Adrenal gland (tissue), 12 donors: ENCODE measurements around the gene DNAI7. TPM values are rescaled to one million over a fixed set of nuclear protein-coding genes. Genes with fewer than 3 reads are reported as not detected.

Experiments
- DNase-seq, 7 donors: peaks; one replicate each; pipeline ENCODE4 v3.0.0-alpha.2; 2019 to 2020
- H3K27ac ChIP-seq, 5 donors: fragments of 200-600 bp; sonication (generic) in 4 of 5; 1 replicate in 3 of 5; 2 replicates in 2 of 5; pipeline versions ENCODE4 v1.5.1 to v1.8.0; 2016 to 2020; ENCODE audit warnings: mild to moderate bottlenecking in 1 of 5
- H3K27me3 ChIP-seq: fragments of 200-600 bp; 2 replicates; pipeline ENCODE4 v1.8.0; 2021
- H3K36me3 ChIP-seq, 2 donors: fragments of 200-600 bp; replicated peaks in 1 of 2; 1 replicate in 1 of 2; 2 replicates in 1 of 2; pipeline versions ENCODE4 v1.5.1 to v1.8.0; 2018 to 2022
- H3K4me1 ChIP-seq, 2 donors: fragments of 200-600 bp; replicated peaks in 1 of 2; 1 replicate in 1 of 2; 2 replicates in 1 of 2; pipeline versions ENCODE4 v1.5.1 to v1.8.0; 2018 to 2021
- H3K4me3 ChIP-seq, 4 donors: fragments of 200-600 bp; sonication (generic) in 3 of 4; one replicate each; pipeline ENCODE4 v1.5.1; 2016 to 2018
- H3K9me3 ChIP-seq, 3 donors: fragments of 200-600 bp; sonication (generic) in 1 of 3; replicated peaks in 1 of 3; 1 replicate in 2 of 3; 2 replicates in 1 of 3; pipeline versions ENCODE4 v1.5.1 to v1.8.0; 2016 to 2021
- CTCF ChIP-seq, 6 experiments: fragments of 450-650 bp in 4 of 6; fragments of 200-600 bp in 2 of 6; sonication (generic) in 1 of 6; IDR thresholded peaks; 1 replicate in 5 of 6; 2 replicates in 1 of 6; pipeline versions ENCODE4 v1.5.1 to v1.8.0; 2016 to 2021; ENCODE audit warnings: antibody characterized with exemption in 6 of 6, mild to moderate bottlenecking in 2 of 6, moderate library complexity in 1 of 6
- POLR2A ChIP-seq, 2 donors: fragments of 450-650 bp; IDR thresholded peaks; one replicate each; pipeline ENCODE4 v1.6.1; 2017; ENCODE audit warnings: antibody characterized with exemption in 2 of 2, mild to moderate bottlenecking in 2 of 2, moderate library complexity in 1 of 2
- WGBS, 4 donors: extraction: QIAGEN DNeasy Blood & Tissue Kit in 2 of 4; methylation state at CpG; one replicate each; pipeline versions ENCODE4 v1.1.5 to v1.1.7; 2013 to 2017; 5-methylcytosine and 5-hydroxymethylcytosine counted together
- intact Hi-C, 2 donors: fragments of 100-400 bp; cut with DNase I; formaldehyde crosslinking; loops; one replicate each; pipeline versions ENCODE4 v1.14.1 to v1.15.0; 2022 to 2023
- polyA plus RNA-seq, 3 donors: library from polyadenylated mRNA; stranded (reverse); fragments of 200-250 nt in 2 of 3; fragments of 350-450 nt in 1 of 3; fragmentation: Illumina TruSeq in 1 of 3; extraction: RNeasy Lipid Tissue Mini Kit (QIAGEN cat#74804) in 1 of 3; gene quantifications; one replicate each; pipeline ENCODE4 v1.2.3, GENCODE V29; 2013 to 2014
- total RNA-seq, 9 donors: library from RNA; depleted of rRNA in 4 of 9; stranded (reverse); fragments of >200 nt in 4 of 9; fragments of 120-200 nt in 1 of 9; fragmentation: NEBNext Ultra II Directional in 1 of 9; extraction: Animal tissue kit (Norgen Biotek cat#: 25700) in 1 of 9; gene quantifications; one replicate each; pipeline versions ENCODE4 v1.1.0 to v1.2.4, GENCODE V29; 2013 to 2023
- donor health status: healthy with polysubstance abuse.
- donor health status: Bipolar disorder and iron deficiency.
- donor health status: DM: yes; HTN: yes; CAD: no.
- donor health status: DM: no; HTN: no; CAD: no.
- donor health status: DM: no; HTN: no; CAD: no.
- donor health status: DM: yes; HTN: yes; CAD: no.

The DNAI7 gene
- total and polyA plus RNA-seq, 12 donors, result 0.29 to 2.3 (median 0.86) TPM

- no peaks in the 10 kb centered on the region for H3K9me3 ChIP-seq
- peaks cover 0 to 8% of the 10 kb centered on the region in 2 donors for H3K36me3 ChIP-seq
- H3K4me3 ChIP-seq, result no peak overlapping the region
- intact Hi-C loops, result no loop called here
- no peak for DNase-seq
- H3K4me1 ChIP-seq, result peaks cover 9 to 42% of the 10 kb centered on the region in 2 donors
- H3K27me3 ChIP-seq, result no peaks in the 10 kb centered on the region
- TF ChIP-seq POLR2A (IDR thresholded peaks at IDR 0.05) (no peak), CTCF (IDR thresholded peaks at IDR 0.05) (no peak)
- no peak overlapping the region for H3K27ac ChIP-seq
- 29 to 57% (median 48%) methylated on average over 1 of the region's 1 CpG for WGBS, 4 donors
These were observed 5.7 kb upstream of the DNAI7 start for GRCh38 chr12:25200703-25201102.

GRCh38 chr12:25197608-25198007, 2.6 kb upstream of the DNAI7 start:
- H3K27me3 ChIP-seq, result no peaks in the 10 kb centered on the region
- peak overlapping the region in 2 of 5 donors; percentile 1 to 40 for H3K27ac ChIP-seq
- H3K9me3 ChIP-seq, result no peaks in the 10 kb centered on the region
- 61 to 67% (median 65%) methylated on average over 2 of the region's 2 CpGs for WGBS, 4 donors
- no peak for DNase-seq
- intact Hi-C loops, result no loop called here
- H3K4me1 ChIP-seq, result peaks cover 9 to 33% of the 10 kb centered on the region in 2 donors
- no peaks in the 10 kb centered on the region for H3K36me3 ChIP-seq
- TF ChIP-seq CTCF (IDR thresholded peaks at IDR 0.05) (no peak), POLR2A (IDR thresholded peaks at IDR 0.05) (no peak)
- H3K4me3 ChIP-seq, result no peak overlapping the region

- intact Hi-C loops, result no loop called here
- peak overlapping the region in 2 of 4 donors; percentile 36 to 89 for H3K4me3 ChIP-seq
- no peak for TF ChIP-seq CTCF (IDR thresholded peaks at IDR 0.05)
- no peak for TF ChIP-seq POLR2A (IDR thresholded peaks at IDR 0.05)
These were observed 271 bp downstream of the DNAI7 start for GRCh38 chr12:25194722-25195055.

GRCh38 chr12:25194214-25194613, 746 bp downstream of the DNAI7 start:
- WGBS, 4 donors, result 29 to 55% (median 50%) methylated on average over 1 of the region's 1 CpG
- Histone ChIP-seq H3K36me3 (no peaks in the 10 kb centered on the region), H3K27me3 (no peaks in the 10 kb centered on the region), H3K4me3 (peak overlapping the region in 2 of 4 donors; percentile 36 to 89), H3K27ac (no peak overlapping the region), H3K4me1 (peaks cover 9 to 32% of the 10 kb centered on the region in 2 donors), H3K9me3 (no peaks in the 10 kb centered on the region)
- TF ChIP-seq POLR2A (IDR thresholded peaks at IDR 0.05), result no peak
- no peak for TF ChIP-seq CTCF (IDR thresholded peaks at IDR 0.05)
- DNase-seq, result no peak
- intact Hi-C loops, result no loop called here

More at GRCh38 chr12:25194722-25195055, 271 bp downstream of the DNAI7 start:
- Histone ChIP-seq H3K36me3 (no peaks in the 10 kb centered on the region), H3K4me1 (peaks cover 9 to 32% of the 10 kb centered on the region in 2 donors), H3K9me3 (no peaks in the 10 kb centered on the region), H3K27ac (peak overlapping the region in 3 of 5 donors; percentile 93 to 98 (median 94)), H3K27me3 (no peaks in the 10 kb centered on the region)
- no peak for DNase-seq
- 8 to 14% (median 11%) methylated on average over 10 to 11 of the region's 11 CpGs for WGBS, 4 donors
